Ovary (tissue), 3 donors: Measurements from ENCODE around the gene RARRES2.

ENCODE experiments used
- EP300 ChIP-seq: sonication (generic); formaldehyde crosslinking; IDR thresholded peaks from one replicate; pipeline ENCODE4 v1.6.1; 2017; ENCODE audit warnings: antibody characterized with exemption
- POLR2A ChIP-seq: fragments of 450-650 bp; IDR thresholded peaks from one replicate; pipeline ENCODE4 v1.6.1; 2017; ENCODE audit warnings: antibody characterized with exemption, mild to moderate bottlenecking, moderate library complexity
- TF ChIP-seq, protein P1 (sequence below), 3 donors: fragments of 450-650 bp in 2 of 3; fragments of 200-600 bp in 1 of 3; IDR thresholded peaks; one replicate each; pipeline versions ENCODE4 v1.5.1 to v1.8.0; 2016 to 2022; ENCODE audit warnings: antibody characterized with exemption in 3 of 3, mild to moderate bottlenecking in 1 of 3
- donor health status: DM: no; HTN: no; CAD: no.

DNA sequence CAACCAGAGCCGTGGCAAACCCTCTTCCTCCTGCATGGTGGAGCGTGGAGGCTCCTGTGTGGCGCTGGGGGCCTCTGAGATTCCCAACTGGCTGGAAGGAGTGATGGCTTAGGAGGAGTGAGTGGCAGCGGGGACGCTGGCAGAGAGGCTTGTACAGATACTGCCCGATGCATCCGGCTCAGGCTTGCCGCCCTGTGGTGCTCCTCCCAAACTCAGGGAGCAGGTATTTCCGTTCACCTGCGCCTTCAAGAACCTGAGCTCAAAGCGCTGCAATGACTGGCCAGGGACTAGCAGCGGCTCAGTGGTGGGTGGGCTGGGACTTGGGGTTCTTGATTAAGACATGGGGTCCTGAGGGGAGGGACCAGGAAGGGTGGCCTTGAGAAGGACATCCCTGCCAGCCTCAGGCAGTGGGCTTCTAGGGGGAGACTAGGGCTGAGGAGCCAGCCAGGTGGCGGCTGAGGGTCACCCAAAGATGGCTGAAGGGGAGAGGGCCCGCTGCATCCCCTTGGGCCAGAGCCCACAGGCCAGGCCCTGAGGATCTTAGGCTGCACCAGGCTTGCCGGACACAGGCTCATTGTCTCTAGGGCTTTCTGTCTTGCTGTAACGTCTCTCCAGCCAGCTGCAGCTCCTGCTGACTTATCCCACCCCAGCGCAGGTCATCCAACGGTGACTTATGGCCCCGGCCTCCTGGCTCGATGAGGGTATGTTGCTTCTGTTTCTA lies 40.9 kb upstream of the RARRES2 start:
- TF ChIP-seq, protein P1, sequence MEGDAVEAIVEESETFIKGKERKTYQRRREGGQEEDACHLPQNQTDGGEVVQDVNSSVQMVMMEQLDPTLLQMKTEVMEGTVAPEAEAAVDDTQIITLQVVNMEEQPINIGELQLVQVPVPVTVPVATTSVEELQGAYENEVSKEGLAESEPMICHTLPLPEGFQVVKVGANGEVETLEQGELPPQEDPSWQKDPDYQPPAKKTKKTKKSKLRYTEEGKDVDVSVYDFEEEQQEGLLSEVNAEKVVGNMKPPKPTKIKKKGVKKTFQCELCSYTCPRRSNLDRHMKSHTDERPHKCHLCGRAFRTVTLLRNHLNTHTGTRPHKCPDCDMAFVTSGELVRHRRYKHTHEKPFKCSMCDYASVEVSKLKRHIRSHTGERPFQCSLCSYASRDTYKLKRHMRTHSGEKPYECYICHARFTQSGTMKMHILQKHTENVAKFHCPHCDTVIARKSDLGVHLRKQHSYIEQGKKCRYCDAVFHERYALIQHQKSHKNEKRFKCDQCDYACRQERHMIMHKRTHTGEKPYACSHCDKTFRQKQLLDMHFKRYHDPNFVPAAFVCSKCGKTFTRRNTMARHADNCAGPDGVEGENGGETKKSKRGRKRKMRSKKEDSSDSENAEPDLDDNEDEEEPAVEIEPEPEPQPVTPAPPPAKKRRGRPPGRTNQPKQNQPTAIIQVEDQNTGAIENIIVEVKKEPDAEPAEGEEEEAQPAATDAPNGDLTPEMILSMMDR (IDR thresholded peaks at IDR 0.05): no peak
- no peak for TF ChIP-seq POLR2A
- TF ChIP-seq EP300: no peak
